SK-N-SH treated with all-trans-retinoic acid at 6 μM for 48 hours (cell line): Measurements from ENCODE around the gene LURAP1L.

Experiments
- ATAC-seq: fragments of 200-7000 bp; cut with Tn5 transposase; 3 replicates; pipeline ENCODE4 v1.9.1; 2020; ENCODE audit warnings: mild to moderate bottlenecking, moderate library complexity
- ARNTL ChIP-seq: fragments of 450-650 bp; formaldehyde crosslinking; IDR thresholded peaks from 2 replicates; pipeline ENCODE4 v1.5.0; 2020; ENCODE audit warnings: low read depth, mild to moderate bottlenecking, moderate library complexity, borderline replicate concordance
- BACH2 ChIP-seq: fragments of 250-450 bp; sonication (Bioruptor Pico); IDR thresholded peaks from 2 replicates; pipeline ENCODE4 v1.9.0; 2021; ENCODE audit warnings: mild to moderate bottlenecking, borderline replicate concordance
- CREB5 ChIP-seq: fragments of 250-450 bp; sonication (Bioruptor Pico); IDR thresholded peaks from 2 replicates; pipeline ENCODE4 v1.5.1; 2020; ENCODE audit warnings: low read depth, mild to moderate bottlenecking, moderate library complexity
- CSDC2 ChIP-seq: fragments of 250-450 bp; sonication (Bioruptor Pico); IDR thresholded peaks from 2 replicates; pipeline ENCODE4 v1.5.0; 2020; ENCODE audit warnings: mild to moderate bottlenecking, moderate library complexity
- ESRRG ChIP-seq: fragments of 250-450 bp; sonication (Bioruptor Pico); IDR thresholded peaks from 2 replicates; pipeline ENCODE4 v1.6.1; 2021; ENCODE audit warnings: mild to moderate bottlenecking
- GLIS3 ChIP-seq: fragments of 250-450 bp; sonication (Bioruptor Pico); IDR thresholded peaks from 2 replicates; pipeline ENCODE4 v1.5.0; 2020; ENCODE audit warnings: mild to moderate bottlenecking, moderate library complexity
- ISL1 ChIP-seq: fragments of 250-450 bp; sonication (Bioruptor Pico); IDR thresholded peaks from 2 replicates; pipeline ENCODE4 v2.1.2; 2022; ENCODE audit warnings: mild to moderate bottlenecking, moderate library complexity
- RARB ChIP-seq: fragments of 250-450 bp; sonication (Bioruptor Pico); IDR thresholded peaks from 2 replicates; pipeline ENCODE4 v1.8.0; 2021; ENCODE audit warnings: mild to moderate bottlenecking, moderate library complexity
- SNAI2 ChIP-seq: fragments of 250-450 bp; sonication (Bioruptor Pico); IDR thresholded peaks from 2 replicates; pipeline ENCODE4 v1.5.0; 2020; ENCODE audit warnings: mild to moderate bottlenecking, moderate library complexity
- TCF4 ChIP-seq: fragments of 250-450 bp; sonication (Bioruptor Pico); IDR thresholded peaks from 2 replicates; pipeline ENCODE4 v1.8.0; 2021; ENCODE audit warnings: mild to moderate bottlenecking, moderate library complexity, borderline replicate concordance
- TOX ChIP-seq: fragments of 250-450 bp; sonication (Bioruptor Pico); IDR thresholded peaks from 2 replicates; pipeline ENCODE4 v1.8.0; 2021; ENCODE audit warnings: mild to moderate bottlenecking, moderate library complexity, borderline replicate concordance
- ZC3H10 ChIP-seq: fragments of 250-450 bp; sonication (Bioruptor Pico); IDR thresholded peaks from 2 replicates; pipeline ENCODE4 v1.5.1; 2021; ENCODE audit warnings: mild to moderate bottlenecking, moderate library complexity
- ZFP3 ChIP-seq: fragments of 250-450 bp; sonication (Bioruptor Pico); IDR thresholded peaks from 2 replicates; pipeline ENCODE4 v1.5.0; 2020; ENCODE audit warnings: mild to moderate bottlenecking, moderate library complexity
- ZFP30 ChIP-seq: fragments of 450-650 bp; formaldehyde crosslinking; IDR thresholded peaks from 2 replicates; pipeline ENCODE4 v1.5.0; 2022; ENCODE audit warnings: mild to moderate bottlenecking, moderate library complexity
- ZNF70 ChIP-seq: fragments of 450-650 bp; formaldehyde crosslinking; IDR thresholded peaks from 2 replicates; pipeline ENCODE4 v1.5.0; 2020; ENCODE audit warnings: mild to moderate bottlenecking, moderate library complexity
- ZNF8 ChIP-seq: fragments of 450-650 bp; formaldehyde crosslinking; IDR thresholded peaks from 2 replicates; pipeline ENCODE4 v1.5.0; 2020; ENCODE audit warnings: mild to moderate bottlenecking, moderate library complexity
- TF ChIP-seq, protein P1 (sequence below): fragments of 250-450 bp; sonication (Bioruptor Pico); IDR thresholded peaks from 2 replicates; pipeline ENCODE4 v1.8.0; 2021; ENCODE audit warnings: low read depth, mild to moderate bottlenecking, moderate library complexity, borderline replicate concordance
- TF ChIP-seq, protein P2 (sequence below): fragments of 250-450 bp; sonication (Bioruptor Pico); IDR thresholded peaks from 2 replicates; pipeline ENCODE4 v1.5.0; 2020; ENCODE audit warnings: mild to moderate bottlenecking, moderate library complexity
- TF ChIP-seq, protein P3 (sequence below): fragments of 250-450 bp; sonication (Bioruptor Pico); IDR thresholded peaks from 2 replicates; pipeline ENCODE4 v1.8.0; 2020; ENCODE audit warnings: mild to moderate bottlenecking, moderate library complexity, borderline replicate concordance
- TF ChIP-seq, protein P4 (sequence below): fragments of 250-450 bp; sonication (Bioruptor Pico); IDR thresholded peaks from 2 replicates; pipeline ENCODE4 v1.5.1; 2021; ENCODE audit warnings: mild to moderate bottlenecking, moderate library complexity

The LURAP1L gene

GRCh38 chr9:12854221-12854620 is 79.4 kb downstream of the LURAP1L start:
- no peak for ATAC-seq
- TF ChIP-seq ZNF8 (CRISPR knock-in tag): no peak

DNA sequence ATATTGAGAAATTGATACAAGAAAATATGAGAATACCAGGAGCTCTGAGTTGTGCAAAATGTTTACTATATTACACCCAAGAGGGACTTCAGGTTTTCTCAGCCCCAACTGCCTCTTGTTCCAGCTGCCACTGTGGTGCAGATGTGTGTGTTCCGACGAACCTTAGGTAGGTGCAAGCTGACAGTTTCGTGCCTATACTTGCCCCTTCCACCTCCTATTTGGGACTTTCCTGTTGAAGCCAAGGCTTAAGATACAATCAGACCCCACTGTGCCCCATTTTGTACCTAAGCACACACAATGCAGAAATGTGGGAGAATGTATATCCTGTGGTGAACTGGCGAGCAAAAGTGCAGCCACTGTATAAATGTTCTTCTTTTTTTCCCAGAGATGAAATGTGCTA is 80.2 kb downstream of the LURAP1L start:
- TF ChIP-seq ZFP3 (CRISPR knock-in tag): no peak
- TF ChIP-seq, protein P1, sequence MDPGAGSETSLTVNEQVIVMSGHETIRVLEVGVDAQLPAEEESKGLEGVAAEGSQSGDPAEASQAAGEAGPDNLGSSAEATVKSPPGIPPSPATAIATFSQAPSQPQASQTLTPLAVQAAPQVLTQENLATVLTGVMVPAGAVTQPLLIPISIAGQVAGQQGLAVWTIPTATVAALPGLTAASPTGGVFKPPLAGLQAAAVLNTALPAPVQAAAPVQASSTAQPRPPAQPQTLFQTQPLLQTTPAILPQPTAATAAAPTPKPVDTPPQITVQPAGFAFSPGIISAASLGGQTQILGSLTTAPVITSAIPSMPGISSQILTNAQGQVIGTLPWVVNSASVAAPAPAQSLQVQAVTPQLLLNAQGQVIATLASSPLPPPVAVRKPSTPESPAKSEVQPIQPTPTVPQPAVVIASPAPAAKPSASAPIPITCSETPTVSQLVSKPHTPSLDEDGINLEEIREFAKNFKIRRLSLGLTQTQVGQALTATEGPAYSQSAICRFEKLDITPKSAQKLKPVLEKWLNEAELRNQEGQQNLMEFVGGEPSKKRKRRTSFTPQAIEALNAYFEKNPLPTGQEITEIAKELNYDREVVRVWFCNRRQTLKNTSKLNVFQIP (CRISPR knock-in tag): no peak
- TF ChIP-seq, protein P2, sequence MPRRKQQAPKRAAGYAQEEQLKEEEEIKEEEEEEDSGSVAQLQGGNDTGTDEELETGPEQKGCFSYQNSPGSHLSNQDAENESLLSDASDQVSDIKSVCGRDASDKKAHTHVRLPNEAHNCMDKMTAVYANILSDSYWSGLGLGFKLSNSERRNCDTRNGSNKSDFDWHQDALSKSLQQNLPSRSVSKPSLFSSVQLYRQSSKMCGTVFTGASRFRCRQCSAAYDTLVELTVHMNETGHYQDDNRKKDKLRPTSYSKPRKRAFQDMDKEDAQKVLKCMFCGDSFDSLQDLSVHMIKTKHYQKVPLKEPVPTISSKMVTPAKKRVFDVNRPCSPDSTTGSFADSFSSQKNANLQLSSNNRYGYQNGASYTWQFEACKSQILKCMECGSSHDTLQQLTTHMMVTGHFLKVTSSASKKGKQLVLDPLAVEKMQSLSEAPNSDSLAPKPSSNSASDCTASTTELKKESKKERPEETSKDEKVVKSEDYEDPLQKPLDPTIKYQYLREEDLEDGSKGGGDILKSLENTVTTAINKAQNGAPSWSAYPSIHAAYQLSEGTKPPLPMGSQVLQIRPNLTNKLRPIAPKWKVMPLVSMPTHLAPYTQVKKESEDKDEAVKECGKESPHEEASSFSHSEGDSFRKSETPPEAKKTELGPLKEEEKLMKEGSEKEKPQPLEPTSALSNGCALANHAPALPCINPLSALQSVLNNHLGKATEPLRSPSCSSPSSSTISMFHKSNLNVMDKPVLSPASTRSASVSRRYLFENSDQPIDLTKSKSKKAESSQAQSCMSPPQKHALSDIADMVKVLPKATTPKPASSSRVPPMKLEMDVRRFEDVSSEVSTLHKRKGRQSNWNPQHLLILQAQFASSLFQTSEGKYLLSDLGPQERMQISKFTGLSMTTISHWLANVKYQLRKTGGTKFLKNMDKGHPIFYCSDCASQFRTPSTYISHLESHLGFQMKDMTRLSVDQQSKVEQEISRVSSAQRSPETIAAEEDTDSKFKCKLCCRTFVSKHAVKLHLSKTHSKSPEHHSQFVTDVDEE (CRISPR knock-in tag): no peak
- TF ChIP-seq ESRRG (CRISPR knock-in tag): no peak
- no peak for TF ChIP-seq RARB (CRISPR knock-in tag)
- TF ChIP-seq TOX: no peak
- no peak for TF ChIP-seq ZC3H10 (CRISPR knock-in tag)
- TF ChIP-seq TCF4: no peak
- TF ChIP-seq ZNF8 (CRISPR knock-in tag): no peak
- no peak for TF ChIP-seq CREB5 (CRISPR knock-in tag)
- TF ChIP-seq ARNTL (CRISPR knock-in tag): no peak
- TF ChIP-seq GLIS3 (CRISPR knock-in tag): no peak
- no peak for TF ChIP-seq CSDC2 (CRISPR knock-in tag)
- no peak for TF ChIP-seq ISL1 (CRISPR knock-in tag)
- TF ChIP-seq, protein P3, sequence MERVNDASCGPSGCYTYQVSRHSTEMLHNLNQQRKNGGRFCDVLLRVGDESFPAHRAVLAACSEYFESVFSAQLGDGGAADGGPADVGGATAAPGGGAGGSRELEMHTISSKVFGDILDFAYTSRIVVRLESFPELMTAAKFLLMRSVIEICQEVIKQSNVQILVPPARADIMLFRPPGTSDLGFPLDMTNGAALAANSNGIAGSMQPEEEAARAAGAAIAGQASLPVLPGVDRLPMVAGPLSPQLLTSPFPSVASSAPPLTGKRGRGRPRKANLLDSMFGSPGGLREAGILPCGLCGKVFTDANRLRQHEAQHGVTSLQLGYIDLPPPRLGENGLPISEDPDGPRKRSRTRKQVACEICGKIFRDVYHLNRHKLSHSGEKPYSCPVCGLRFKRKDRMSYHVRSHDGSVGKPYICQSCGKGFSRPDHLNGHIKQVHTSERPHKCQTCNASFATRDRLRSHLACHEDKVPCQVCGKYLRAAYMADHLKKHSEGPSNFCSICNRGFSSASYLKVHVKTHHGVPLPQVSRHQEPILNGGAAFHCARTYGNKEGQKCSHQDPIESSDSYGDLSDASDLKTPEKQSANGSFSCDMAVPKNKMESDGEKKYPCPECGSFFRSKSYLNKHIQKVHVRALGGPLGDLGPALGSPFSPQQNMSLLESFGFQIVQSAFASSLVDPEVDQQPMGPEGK (CRISPR knock-in tag): no peak
- TF ChIP-seq ZFP30: no peak
- TF ChIP-seq BACH2: no peak
- no peak for TF ChIP-seq SNAI2 (CRISPR knock-in tag)
- TF ChIP-seq ZNF70 (CRISPR knock-in tag): no peak
- no peak for ATAC-seq

DNA sequence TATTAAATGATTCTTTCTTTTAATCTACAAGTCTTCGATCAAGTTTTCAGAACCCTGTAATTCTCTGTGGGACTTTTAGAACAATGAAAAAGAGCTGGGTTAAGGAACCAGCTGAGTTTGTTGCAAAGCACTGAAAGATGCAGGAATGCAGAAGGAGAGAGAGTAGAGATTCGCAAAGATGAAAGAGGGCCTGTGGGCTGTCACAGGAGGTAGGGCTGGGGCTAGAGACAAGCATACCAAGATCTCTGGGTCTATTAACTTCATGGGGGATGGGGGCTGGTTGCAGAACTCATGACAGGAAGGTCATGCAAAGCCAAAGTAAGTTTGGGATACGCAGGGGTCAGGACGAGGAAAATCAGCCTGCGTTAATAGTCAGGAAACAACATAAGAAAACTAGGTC is 81.8 kb downstream of the LURAP1L start:
- ATAC-seq: no peak
- TF ChIP-seq, protein P3 (CRISPR knock-in tag): no peak

- no peak for ATAC-seq
- TF ChIP-seq TCF4 (no peak), SNAI2 (CRISPR knock-in tag) (no peak), BACH2 (no peak)
- TF ChIP-seq, protein P4, sequence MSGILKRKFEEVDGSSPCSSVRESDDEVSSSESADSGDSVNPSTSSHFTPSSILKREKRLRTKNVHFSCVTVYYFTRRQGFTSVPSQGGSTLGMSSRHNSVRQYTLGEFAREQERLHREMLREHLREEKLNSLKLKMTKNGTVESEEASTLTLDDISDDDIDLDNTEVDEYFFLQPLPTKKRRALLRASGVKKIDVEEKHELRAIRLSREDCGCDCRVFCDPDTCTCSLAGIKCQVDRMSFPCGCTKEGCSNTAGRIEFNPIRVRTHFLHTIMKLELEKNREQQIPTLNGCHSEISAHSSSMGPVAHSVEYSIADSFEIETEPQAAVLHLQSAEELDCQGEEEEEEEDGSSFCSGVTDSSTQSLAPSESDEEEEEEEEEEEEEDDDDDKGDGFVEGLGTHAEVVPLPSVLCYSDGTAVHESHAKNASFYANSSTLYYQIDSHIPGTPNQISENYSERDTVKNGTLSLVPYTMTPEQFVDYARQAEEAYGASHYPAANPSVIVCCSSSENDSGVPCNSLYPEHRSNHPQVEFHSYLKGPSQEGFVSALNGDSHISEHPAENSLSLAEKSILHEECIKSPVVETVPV (CRISPR knock-in tag): no peak
These were observed 85.0 kb downstream of the LURAP1L start for GRCh38 chr9:12859704-12860251.
